T-helper 1 cell (primary cell): ENCODE results near the gene KY.

ENCODE experiments used
- DNase-seq, 5 donors: peaks; one replicate each; pipeline ENCODE4 v3.0.0-alpha.2; 2012 to 2020

Gene KY

DNA sequence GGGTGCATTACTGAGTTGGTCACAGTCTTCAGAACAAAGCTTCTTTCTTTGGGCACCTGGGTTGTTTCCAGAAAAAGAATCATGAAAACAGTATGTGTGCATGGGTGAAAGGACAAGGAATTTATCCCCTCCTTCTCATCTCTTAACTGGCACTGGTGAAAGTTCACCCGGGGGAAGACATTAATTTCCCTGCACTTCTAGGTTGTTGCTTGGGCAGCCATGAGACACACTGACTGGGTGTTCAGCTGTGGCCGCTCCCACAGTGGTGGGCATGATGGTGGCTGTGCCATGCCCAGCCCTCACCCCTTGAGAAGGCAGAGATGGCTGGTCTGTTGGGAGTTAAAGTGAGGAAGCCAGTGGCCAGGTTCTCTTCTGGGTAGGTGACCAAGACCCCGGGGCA, 16.6 kb upstream of the KY start:
- no peak for DNase-seq

- DNase-seq = no peak
Observed at GRCh38 chr3:134666885-134667284, 16.1 kb upstream of the KY start.

DNA sequence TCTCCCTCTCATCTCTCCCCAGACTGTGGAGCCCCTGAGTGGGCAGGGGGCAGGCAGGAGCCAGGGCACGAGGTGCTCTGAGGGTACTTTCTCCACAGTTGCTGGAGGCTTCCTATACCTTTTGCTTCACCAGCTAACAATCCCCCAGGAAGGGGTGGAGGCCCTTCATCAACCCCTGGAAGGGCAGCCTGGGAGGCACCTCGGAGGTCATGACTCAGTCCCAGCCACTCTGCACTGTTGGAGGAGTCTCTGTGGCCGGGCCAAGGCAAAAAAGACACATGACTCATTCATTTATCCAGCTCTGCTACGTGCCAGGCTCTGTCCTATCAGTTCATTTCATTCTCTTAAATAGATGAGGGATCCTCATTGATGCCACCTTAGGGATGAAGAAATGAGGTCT, 15.6 kb upstream of the KY start:
- DNase-seq = no peak

DNA sequence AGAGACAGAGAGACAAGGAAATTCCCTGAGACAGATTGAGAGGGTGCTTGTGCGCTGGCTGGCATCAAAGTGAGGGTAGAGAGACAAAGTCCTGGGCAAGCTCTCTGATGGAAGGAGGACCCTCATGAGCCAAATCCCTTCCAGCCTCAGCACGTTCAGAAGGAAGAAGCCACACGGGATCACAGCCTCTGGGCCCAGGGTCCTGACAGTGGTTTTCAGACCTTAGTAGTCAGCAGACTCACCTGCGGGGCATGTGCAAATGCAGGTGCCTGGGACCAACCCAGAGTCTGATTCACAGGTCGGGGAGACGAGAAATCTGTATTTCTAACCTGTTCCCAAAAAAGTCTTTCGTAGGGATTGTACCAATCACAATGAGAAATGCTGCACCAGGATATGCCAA, 15.2 kb upstream of the KY start:
- DNase-seq = no peak

GRCh38 chr3:134665243-134665642, 14.4 kb upstream of the KY start:
- DNase-seq = no peak

DNA sequence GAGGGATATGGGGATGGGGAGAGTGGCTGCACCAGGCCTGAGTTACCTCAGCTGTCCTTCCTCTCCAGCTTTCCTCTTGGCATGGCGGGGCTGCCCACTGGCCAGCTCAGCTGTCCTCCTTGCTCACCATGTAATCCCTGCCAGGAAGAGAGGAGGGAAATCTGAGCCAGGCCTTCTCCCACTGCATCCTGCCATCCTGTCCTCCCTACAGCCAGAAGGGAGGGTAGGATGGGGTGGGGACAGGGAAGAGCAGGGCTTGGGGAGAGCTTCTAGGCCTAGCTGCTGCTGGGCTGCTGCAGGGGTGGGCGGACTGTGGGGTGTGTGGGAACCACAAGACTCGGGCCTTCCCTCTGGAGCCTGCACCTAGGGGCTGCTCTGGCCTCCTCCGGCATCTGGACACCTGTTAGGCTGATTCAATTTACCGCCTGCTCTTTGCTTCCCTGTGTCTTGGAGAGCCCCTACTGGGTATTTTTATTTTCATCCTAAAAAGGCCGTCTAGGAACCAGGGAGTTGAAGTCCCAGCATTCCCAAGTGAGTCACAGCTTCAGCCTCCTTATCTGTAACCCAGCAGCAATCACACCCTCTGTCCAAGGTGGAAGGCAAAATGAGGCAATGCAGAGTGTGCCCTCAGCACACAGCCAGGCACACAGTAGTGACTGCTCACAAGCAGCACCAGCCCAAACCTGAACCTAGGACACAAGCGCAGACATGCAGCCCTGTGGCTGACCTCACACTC, 13.1 kb upstream of the KY start:
- DNase-seq = no peak

DNA sequence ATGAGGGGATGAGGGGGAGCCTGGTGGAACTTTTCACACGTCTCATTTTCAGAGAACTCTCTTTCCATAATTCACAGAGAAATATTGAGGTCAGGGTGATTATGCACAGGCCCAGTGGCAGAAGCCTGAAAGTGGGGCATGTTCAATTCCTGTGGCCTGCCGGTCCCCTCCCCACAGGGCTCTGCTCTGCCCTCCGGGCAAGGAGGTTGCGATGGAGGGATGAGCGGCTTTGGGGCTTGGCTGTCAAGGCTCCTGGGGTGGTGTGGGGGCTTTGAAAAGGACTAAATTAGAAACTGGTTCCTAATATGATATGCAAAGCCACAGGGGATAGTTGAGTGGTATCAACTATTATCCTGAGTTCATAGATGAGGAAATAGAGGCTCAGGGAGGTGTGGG, 9.2 kb upstream of the KY start:
- no peak for DNase-seq

GRCh38 chr3:134659391-134660045, 8.7 kb upstream of the KY start:
- DNase-seq = no peak

DNA sequence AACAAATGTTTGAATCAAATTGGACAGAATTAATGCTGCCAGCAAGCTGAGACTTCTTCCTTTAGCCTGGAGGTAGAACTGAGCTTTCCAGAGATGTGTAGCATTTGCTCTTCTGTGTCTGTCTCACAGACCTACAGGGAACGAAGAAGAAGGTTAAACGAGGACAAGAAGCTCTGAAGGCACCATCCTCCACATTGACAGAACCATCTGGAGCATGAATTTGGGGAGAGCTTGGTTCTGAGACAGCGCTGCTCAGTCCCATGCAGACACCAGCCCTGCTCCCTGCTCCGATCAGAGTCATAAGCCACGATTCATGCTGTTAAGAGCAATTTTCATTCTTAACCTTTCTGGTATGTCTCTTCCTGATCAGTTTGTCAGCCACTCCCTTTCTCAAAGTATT, 7.7 kb upstream of the KY start:
- DNase-seq = no peak

DNA sequence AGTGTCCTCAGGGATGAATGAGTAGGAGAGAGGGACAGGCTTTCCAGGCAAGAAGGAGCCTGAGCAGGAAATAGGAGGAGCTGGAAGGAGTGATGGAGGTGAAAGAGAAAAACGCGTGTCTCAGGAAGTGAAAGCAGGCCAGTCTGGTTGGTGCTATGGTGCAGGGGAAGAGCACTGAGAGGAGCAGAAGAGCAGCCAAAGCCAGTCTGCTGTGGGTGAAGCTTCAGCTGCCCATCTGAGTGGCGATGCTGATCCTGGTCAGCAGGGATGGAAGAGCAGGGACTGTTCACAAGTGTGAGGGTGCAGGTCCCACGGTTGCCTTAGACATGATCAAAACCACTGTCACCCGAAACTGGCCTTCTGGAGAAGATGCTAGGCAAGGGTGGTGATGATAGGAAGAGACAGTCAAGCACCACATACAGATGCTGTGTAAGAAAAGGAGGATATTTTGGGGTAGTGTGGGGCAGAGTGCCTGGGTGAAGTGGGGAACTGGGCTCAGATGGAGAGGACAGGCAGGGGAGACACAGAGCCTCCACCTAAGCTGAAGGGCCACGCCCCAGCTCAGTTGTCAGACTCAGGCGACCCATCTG, 5.5 kb upstream of the KY start:
- DNase-seq = no peak

GRCh38 chr3:134655706-134656105, 4.9 kb upstream of the KY start:
- no peak for DNase-seq

DNA sequence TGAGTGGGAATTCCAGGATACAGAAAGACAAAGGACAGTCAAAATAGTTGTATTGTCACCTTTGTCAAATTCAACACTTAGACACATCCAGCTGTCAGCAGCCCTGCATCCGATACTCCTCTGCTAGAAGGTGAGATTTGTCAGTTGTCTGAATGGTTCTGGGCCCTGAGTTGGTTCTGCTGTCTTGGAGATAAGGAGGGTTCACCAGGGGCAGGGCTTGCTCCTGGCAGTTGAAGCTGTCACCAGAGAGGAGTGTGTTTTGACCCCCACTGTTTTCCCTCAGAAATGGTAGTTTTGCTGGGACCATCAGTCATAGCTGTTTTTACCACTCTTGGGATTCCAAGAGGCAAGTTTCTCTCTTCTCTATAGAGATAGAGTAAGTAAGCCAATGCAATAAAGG, 3.2 kb upstream of the KY start:
- DNase-seq = no peak

DNA sequence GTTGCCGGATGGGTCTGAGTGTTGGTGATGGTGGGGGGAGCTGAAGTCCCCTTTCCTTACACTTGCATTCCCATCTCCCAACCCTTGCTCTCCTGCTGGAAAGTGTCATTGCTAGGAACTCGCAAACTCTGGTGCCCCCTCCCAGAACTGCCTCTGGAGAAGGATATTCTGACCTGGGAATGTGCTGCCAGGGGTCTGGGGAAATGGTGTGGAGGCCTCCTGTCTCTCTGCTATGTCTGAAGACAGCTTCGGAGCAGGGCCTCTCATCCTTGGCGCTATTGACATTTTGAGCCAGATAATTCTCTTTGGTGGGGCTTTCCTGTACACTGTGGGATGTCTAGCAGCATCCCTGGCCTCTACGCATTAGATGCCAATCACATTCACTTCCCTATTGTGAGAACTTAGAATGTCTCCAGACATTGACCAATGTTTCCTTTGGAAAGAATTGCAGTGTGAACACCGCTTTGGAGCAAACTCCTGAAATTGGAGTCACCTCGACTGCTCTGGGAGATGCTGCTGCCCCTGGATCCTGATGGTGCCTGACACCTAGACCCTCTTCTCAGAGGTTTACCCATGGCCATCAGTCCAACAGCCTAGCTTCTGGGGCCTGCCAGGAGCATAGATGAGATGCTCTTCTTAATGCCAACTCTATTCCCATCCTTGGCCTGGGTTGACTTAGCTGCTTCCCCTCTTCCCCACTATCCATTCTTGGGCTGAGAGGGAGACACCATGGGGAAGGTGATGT, 2.2 kb upstream of the KY start:
- no peak for DNase-seq

GRCh38 chr3:134652409-134652831, 1.6 kb upstream of the KY start:
- no peak for DNase-seq

- no peak for DNase-seq
Observed at GRCh38 chr3:134651347-134652041, 672 bp upstream of the KY start.

GRCh38 chr3:134649106-134649705, 1.6 kb downstream of the KY start:
- no peak for DNase-seq

- DNase-seq = no peak
Observed at GRCh38 chr3:134647902-134648760, 2.7 kb downstream of the KY start.

DNA sequence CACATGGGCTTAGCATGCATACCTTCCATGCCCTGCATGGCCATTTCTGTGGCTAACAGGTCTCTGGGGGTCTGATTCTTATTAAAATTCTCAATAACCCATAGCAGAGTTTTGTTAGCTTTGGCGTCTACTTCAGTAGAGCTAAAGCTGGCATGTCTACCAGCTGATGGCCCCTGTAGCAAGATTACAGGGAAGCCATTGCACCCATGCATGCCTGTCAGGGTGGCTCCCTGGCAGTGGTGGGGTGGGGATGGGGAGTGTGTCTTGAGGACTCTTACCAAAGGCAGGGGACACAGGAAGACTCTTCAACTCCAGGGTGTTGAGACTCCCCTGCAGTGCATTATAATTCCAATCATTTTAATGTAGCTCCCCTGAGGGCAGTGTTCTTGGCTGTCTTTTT, 4.7 kb downstream of the KY start:
- no peak for DNase-seq

GRCh38 chr3:134645515-134645914, 5.3 kb downstream of the KY start:
- DNase-seq = no peak

GRCh38 chr3:134644731-134645514, 5.9 kb downstream of the KY start:
- no peak for DNase-seq
